ENCODE measurements around the gene STOX2.

The STOX2 gene

DNA sequence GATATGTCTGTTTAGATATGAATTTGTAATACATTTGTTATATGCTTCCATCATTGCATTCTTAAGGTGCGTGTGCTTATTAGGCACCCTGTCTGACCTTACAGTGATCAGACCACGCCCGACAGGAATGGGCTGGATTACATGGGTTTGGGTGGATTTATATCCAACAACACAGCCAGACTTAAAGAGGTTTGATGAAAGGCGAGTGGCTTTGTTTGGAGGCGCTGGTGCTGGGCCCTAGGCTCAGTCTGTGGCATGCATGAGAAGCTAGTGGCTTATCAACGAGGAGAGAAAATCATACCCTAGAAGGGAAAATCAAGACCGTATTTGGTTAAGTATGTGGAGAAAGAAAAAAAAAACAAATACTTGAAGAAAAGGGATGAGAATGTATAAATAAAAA lies 80.7 kb downstream of the STOX2 start:
- no peak for DNase-seq (ENCODE audit: low read depth in 1 of 2, low spot score in 1 of 2)

DNA sequence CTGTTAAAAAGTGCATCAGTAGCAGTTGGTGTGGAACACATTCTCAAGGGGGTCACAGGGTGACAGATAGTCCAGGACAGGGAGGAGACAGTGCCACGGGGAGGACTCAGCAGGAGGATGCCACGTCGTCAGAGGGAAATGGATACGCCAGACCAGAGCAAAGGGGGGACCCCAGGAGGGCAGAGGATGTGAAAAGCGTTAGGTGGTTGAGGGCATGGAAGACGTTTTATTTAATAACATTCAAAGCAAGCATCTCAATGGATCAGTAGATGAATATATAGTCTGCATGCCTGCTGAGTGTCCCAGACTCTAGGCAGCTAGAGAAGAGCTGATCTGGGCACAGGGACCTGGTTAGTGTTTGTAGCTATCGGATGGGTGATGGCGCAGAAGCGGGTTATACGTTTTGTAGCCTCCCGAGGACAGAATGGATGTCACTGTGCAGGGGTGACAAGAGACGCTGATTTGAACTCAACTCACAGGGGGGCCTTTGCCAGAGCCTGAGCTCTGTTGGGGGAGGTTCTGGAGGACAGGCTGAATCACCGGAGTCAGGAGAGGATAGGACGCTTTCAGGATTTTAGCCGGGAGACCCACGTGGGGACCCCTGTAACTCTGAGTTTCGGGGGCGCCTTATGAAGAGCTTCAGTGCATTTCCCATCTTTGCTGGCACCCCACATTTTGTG lies 81.3 kb downstream of the STOX2 start:
- DNase-seq (ENCODE audit: low read depth in 1 of 2, low spot score in 1 of 2): no peak

GRCh38 chr4:183986971-183987946 lies 82.2 kb downstream of the STOX2 start:
- DNase-seq (ENCODE audit: low read depth in 1 of 2, low spot score in 1 of 2): no peak

DNA sequence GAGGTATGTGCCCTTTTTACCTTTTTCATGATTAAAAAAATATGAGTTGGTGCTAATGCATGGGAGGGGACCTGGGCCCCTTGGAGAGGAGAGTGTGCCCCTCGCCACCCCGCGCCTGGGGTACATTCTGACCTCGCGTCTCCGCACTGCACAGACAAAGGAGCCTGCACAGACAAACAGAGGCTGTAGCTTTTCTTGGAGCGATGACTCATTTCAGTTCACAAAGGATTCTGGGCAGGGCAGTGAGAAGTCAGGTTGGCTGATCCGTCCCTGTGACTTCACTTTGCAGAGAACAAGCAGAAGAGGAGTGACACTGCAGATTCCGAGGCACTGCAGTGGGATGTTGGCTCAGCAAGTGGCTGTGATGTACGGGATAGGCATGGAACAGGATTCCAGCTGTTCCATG lies 82.9 kb downstream of the STOX2 start:
- no peak for DNase-seq (ENCODE audit: low read depth in 1 of 2, low spot score in 1 of 2)

- no peak for DNase-seq (ENCODE audit: low read depth in 1 of 2, low spot score in 1 of 2)
Measured at GRCh38 chr4:183988874-183989273, 83.8 kb downstream of the STOX2 start.

GRCh38 chr4:183989461-183989860 lies 84.4 kb downstream of the STOX2 start:
- no peak for DNase-seq (ENCODE audit: low read depth in 1 of 2, low spot score in 1 of 2)

GRCh38 chr4:183989931-183990330 lies 84.8 kb downstream of the STOX2 start:
- DNase-seq (ENCODE audit: low read depth in 1 of 2, low spot score in 1 of 2): no peak

DNA sequence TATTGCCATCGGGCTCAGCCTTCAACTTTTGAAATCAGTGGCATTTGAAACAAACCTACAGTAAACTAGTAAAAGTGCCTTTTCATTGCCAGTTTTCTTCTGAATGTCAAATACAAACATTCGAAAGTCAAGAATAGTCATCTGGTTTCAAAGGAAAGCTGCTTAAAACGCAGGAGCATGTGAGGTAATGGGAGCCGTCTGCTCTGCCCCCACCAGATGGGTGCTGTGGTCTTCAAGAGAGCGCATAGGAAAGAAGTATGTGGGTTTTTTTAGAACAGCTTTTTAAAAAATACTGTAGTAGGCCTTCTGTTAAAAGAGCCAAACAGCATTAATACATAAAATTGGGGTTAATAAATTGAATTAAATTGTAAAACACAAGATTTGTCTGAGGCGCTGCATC lies 88.6 kb downstream of the STOX2 start:
- DNase-seq (ENCODE audit: low read depth in 1 of 2, low spot score in 1 of 2): no peak

DNA sequence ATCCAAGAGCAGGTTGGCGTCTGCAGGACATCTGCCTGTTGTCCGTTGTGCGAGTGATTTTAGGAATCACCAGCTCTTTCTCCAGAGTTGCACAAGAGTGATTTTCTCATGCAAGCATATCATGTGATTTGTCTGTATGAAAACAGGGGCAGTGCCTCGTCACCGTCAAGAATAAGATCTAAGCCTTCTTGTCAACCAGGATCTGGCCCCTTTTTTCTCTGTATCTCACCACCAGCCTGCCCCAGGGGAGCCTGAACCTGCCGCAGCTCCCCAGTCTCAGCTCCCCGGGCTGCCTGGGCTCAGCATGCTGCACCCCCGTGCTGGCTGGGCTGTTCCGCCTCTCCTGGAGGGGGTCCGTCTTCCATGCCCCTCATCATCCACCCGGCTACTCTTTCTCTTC lies 90.5 kb downstream of the STOX2 start:
- DNase-seq (ENCODE audit: low read depth in 1 of 2, low spot score in 1 of 2): no peak

DNA sequence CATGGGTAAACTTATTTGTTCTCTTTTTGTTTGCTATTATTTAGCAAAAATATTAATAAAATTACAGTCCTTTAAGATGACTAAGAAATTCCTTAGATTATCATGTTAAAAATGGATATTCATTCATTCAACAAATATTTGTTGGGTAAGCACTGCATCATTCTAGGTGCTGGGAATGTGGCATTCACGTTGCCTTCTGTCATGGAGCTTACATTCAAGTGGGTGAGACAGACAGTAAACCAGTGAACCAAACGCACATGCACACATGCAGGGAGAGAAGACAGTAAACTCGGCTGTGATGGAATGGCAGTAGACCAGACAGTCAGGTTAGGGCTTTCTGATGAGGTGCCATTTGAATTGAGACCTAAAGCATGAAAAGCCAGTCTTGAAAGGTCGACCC lies 91.8 kb downstream of the STOX2 start:
- DNase-seq (ENCODE audit: low read depth in 1 of 2, low spot score in 1 of 2): no peak

GRCh38 chr4:183999435-183999834 lies 94.3 kb downstream of the STOX2 start:
- no peak for DNase-seq (ENCODE audit: low read depth in 1 of 2, low spot score in 1 of 2)

GRCh38 chr4:184000457-184001396 lies 95.6 kb downstream of the STOX2 start:
- DNase-seq (ENCODE audit: low read depth in 1 of 2, low spot score in 1 of 2): no peak

GRCh38 chr4:184003433-184003832 lies 98.3 kb downstream of the STOX2 start:
- no peak for DNase-seq (ENCODE audit: low read depth in 1 of 2, low spot score in 1 of 2)

- no peak for DNase-seq (ENCODE audit: low read depth in 1 of 2, low spot score in 1 of 2)
Measured at GRCh38 chr4:184007891-184008290, 102.8 kb downstream of the STOX2 start.

DNA sequence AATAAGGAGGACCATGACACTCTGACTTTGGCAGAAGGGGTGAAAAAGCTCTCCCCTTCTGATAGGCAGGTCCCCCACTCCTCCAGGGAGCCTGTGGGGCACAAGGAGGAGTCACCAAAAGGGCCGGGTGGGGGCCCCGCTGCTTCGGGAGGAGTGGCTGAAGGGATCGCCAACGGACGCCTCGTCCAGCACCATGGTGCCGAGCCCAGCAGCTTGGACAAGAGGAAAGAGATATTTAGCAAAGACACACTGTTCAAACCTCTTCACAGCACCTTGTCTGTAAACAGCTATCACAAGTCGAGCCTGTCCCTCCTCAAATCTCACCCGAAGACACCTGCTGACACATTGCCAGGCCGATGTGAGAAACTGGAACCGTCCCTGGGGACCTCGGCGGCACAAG lies 105.6 kb downstream of the STOX2 start:
- no peak for DNase-seq (ENCODE audit: low read depth in 1 of 2, low spot score in 1 of 2)

DNA sequence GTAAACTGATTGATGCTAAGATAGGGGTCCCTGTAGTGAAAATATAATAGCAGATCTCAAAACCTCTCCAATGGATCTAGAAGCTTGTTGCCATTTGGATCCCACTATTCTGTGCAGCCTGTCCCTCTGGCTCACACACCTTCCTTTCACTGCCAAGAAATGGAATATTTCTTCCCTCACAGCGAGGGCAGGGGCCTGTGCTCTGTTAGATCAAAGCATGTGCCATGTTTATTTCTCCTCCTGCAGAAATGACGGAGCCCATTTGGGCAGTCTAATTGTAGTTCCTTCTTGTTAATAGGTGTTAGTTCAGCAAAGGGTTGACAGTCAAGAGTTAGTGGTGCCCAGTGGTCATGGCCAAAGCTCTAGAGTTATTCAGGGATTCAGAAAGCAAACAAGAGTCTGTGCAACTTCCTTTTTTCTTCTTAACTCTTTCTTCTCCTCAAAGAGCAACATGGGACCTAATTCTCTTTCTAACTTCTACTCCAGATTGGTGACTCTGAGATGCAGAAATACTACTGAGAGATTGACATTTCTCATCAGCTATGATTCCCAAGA lies 106.8 kb downstream of the STOX2 start:
- no peak for DNase-seq (ENCODE audit: low read depth in 1 of 2, low spot score in 1 of 2)

DNA sequence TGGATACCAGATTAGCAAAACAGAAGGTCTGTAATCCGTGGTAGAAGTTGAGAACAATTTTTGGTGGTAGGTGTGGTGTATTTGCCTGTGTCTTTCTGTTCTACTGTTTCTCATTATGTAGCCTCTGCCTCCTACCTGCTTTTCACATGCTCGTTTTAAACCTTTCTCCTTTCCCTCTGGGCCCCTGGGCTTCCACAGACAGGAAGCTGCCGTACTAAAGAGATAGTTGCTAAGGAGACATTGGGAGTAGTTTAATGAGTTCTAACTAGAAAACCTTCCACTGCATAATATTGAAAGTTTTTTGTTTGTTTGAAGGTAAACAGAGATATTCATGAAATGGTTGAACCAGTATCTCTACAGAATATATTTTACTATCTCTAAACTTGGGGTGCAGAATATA lies 107.8 kb downstream of the STOX2 start:
- no peak for DNase-seq (ENCODE audit: low read depth in 1 of 2, low spot score in 1 of 2)

GRCh38 chr4:184014301-184014700 lies 109.2 kb downstream of the STOX2 start:
- DNase-seq (ENCODE audit: low read depth in 1 of 2, low spot score in 1 of 2): no peak

DNA sequence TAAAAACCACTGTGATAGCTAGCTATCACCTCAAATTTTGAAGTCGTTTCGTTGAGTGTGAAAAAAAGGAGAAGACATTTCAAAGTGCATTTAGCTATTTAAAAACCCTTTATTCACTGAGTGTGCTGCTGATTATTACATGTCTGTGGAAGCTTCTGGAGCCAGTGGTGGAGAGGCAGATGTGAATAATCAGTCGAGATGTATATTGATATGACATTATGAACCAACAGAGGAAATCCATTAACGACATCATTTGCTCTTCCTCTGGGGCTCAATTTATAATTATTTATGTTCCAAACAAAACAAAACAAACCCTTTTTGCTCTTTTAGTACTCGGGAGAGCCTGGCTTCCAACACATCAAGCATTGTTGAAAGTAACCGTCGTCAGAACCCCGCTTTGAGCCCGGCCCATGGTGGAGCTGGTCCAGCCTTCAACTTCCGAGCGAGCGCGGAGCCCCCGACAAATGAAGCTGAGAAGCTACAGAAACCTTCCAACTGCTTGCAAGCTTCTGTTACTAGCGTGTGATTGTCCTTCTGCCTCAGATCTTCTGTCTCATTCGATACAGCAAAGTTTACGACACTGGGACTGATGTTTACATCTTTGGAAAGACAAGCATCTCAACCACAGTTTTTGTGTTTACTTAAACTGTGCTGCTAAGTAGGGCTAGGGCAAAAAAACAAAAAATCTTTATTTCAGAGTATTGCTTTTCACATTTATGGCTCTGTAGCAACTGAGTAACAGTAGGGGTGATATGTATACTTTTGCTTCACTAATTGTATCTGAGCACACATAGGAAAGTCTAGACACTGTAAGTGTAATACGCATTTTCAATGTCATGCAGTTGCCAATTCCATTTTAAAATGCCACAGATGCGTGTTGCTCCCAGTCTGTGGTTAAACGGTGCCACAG lies 111.9 kb downstream of the STOX2 start:
- no peak for DNase-seq (ENCODE audit: low read depth in 1 of 2, low spot score in 1 of 2)

DNA sequence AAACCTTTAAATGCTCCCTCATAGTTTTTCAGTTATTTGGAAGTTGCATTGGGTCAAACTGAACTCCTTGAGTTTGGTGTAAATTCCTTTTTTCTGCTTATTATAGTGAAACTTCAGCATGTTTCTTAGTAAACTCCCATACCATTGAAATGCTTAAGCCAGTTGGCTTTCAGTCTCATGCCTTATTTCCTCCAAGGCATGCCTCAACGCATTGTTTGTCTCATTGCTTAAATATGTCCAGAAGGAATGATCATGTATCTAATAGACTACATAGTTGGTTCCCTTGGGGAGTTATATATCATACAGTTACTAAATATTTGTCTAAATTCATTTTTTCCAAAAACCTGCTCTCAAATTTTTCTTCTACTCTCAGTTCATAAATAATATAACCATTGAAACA lies 114.0 kb downstream of the STOX2 start:
- DNase-seq (ENCODE audit: low read depth in 1 of 2, low spot score in 1 of 2): no peak

All from activated T-helper 1 cell treated with anti-CD3 and anti-CD28 coated beads, Interleukin-2, amount 50 U/mL, for 16 hours (primary cell).